ENCODE measurements around the gene SLC30A1. TPM values are rescaled to one million over a fixed set of nuclear protein-coding genes. Genes with fewer than 3 reads are reported as not detected.
"Not testable (repeated sequence)": the region's sequence is repeated elsewhere in the genome, so short reads cannot be mapped to it uniquely, and the experiment has no call there.

Gene SLC30A1
- total RNA-seq (10 to 100 TPM; 11.9 to 23.4 (median 18.9) TPM), polyA plus RNA-seq (10 to 100 TPM in 1 of 2 donors, 1 to 10 TPM in 1; 7.4 to 21.1 TPM)
- long read RNA-seq, donor 1, full-length matches to known transcripts, result 2 of 2 reads
- long read RNA-seq, donor 1, partial matches to known transcripts, result 0 of 2 reads
- long read RNA-seq, donor 1, other reads (novel, unspliced or antisense), result 0 of 2 reads
- long read RNA-seq, donor 2, full-length matches to known transcripts, result 20 of 20 reads
- long read RNA-seq, donor 2, partial matches to known transcripts, result 0 of 20 reads
- long read RNA-seq, donor 2, other reads (novel, unspliced or antisense), result 0 of 20 reads
- long read RNA-seq, donor 3, full-length matches to known transcripts, result 98 of 100 reads
- long read RNA-seq, donor 3, partial matches to known transcripts, result 0 of 100 reads
- long read RNA-seq, donor 3, other reads (novel, unspliced or antisense), result 2 of 100 reads

GRCh38 chr1:211578640-211579439, at the start of gene SLC30A1:
TSS of gene SLC30A1 (minus strand) at chr1:211579161. CDS start at chr1:211578612, 549 bp downstream.
- WGBS, 3 donors, result 0 to 1% (median 0%) methylated on average over 74 to 98 of the region's 98 CpGs
- Histone ChIP-seq H3K27me3 (no peaks in the 10 kb centered on the region), H3K27ac (peak within 1 kb of the TSS; percentile 82 to 89), H3K4me1 (ENCODE audit: insufficient read depth) (peaks cover 2% of the 10 kb centered on the region), H3K4me3 (peak within 1 kb of the TSS; percentile 71), H3K9me3 (no peaks in the 10 kb centered on the region), H3K36me3 (no peaks in the 10 kb centered on the region)
- TF ChIP-seq EP300 (IDR thresholded peaks at IDR 0.05), result peak; percentile 33
- peak in 1 of 3 donors; percentile 6 for TF ChIP-seq CTCF (IDR thresholded peaks at IDR 0.05)
- TF ChIP-seq POLR2A (IDR thresholded peaks at IDR 0.05), result peak; percentile 79
- intact Hi-C loops (cut with DNase I), result loop anchor here (2.0 to 5.0 kb wide), 4 partner anchors 68 to 78 kb away; no protein-coding TSS in a partner anchor
- DNase-seq, result peak; percentile 100

DNA sequence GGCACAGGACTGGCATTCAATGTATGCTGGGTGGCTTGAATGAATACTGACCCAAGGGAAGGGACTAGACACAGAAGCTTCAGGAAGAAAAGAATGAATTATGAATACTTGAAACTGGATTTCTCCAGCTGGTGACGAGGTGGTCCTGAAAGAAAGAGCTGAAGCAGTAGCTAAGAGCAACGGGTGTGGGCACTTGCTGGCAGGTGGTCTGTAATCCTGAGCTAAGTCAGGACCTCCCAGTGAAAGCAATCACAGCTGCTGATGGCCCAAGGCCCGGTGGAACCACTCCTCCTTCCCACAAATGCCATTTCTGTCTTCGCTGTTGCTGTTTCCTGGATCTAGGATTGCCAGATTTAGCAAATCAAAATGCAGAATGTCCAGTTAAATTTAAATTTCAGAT, 49.5 kb upstream of the SLC30A1 start:
- Histone ChIP-seq H3K4me1 (ENCODE audit: insufficient read depth) (peaks cover 20% of the 10 kb centered on the region), H3K4me3 (no peak overlapping the region), H3K9me3 (no peaks in the 10 kb centered on the region), H3K27ac (no peak overlapping the region), H3K36me3 (no peaks in the 10 kb centered on the region), H3K27me3 (no peaks in the 10 kb centered on the region)
- DNase-seq, result no peak
- intact Hi-C loops (cut with DNase I), result no loop called here
- 51 to 65% (median 61%) methylated on average over 4 of the region's 4 CpGs for WGBS, 3 donors
- no peak for TF ChIP-seq POLR2A (IDR thresholded peaks at IDR 0.05)
- no peak for TF ChIP-seq EP300 (IDR thresholded peaks at IDR 0.05)
- no peak for TF ChIP-seq CTCF (IDR thresholded peaks at IDR 0.05)

- no peak overlapping the region for H3K27ac ChIP-seq
- intact Hi-C loops (cut with DNase I), result no loop called here
- H3K4me1 ChIP-seq (ENCODE audit: insufficient read depth), result peaks cover 15% of the 10 kb centered on the region
- no peaks in the 10 kb centered on the region for H3K9me3 ChIP-seq
- H3K36me3 ChIP-seq, result no peaks in the 10 kb centered on the region
- WGBS, 3 donors, result 88 to 94% (median 91%) methylated on average over 4 of the region's 4 CpGs
- no peak overlapping the region for H3K4me3 ChIP-seq
- TF ChIP-seq EP300 (IDR thresholded peaks at IDR 0.05) (no peak), CTCF (IDR thresholded peaks at IDR 0.05) (no peak), POLR2A (IDR thresholded peaks at IDR 0.05) (no peak)
- no peak for DNase-seq
- no peaks in the 10 kb centered on the region for H3K27me3 ChIP-seq
Observed at GRCh38 chr1:211627259-211627658, 48.3 kb upstream of the SLC30A1 start.

GRCh38 chr1:211625866-211626265, 46.9 kb upstream of the SLC30A1 start:
- H3K4me1 ChIP-seq (ENCODE audit: insufficient read depth); intact Hi-C loops (cut with DNase I); H3K4me3 ChIP-seq; DNase-seq; H3K27ac ChIP-seq; H3K9me3 ChIP-seq; H3K27me3 ChIP-seq; H3K36me3 ChIP-seq: not testable (repeated sequence)
- 92 to 99% (median 97%) methylated on average over 6 to 7 of the region's 7 CpGs for WGBS, 3 donors

Data from ovary (tissue), 10 donors.